Ovary (tissue), 3 donors: ENCODE results near the gene LRRIQ4.

ENCODE experiments used
- CTCF ChIP-seq, 3 donors: fragments of 450-650 bp in 2 of 3; fragments of 200-600 bp in 1 of 3; IDR thresholded peaks; one replicate each; pipeline versions ENCODE4 v1.5.1 to v1.8.0; 2016 to 2022; ENCODE audit warnings: antibody characterized with exemption in 3 of 3, mild to moderate bottlenecking in 1 of 3
- POLR2A ChIP-seq: fragments of 450-650 bp; IDR thresholded peaks from one replicate; pipeline ENCODE4 v1.6.1; 2017; ENCODE audit warnings: antibody characterized with exemption, mild to moderate bottlenecking, moderate library complexity
- donor health status: DM: no; HTN: no; CAD: no.

DNA sequence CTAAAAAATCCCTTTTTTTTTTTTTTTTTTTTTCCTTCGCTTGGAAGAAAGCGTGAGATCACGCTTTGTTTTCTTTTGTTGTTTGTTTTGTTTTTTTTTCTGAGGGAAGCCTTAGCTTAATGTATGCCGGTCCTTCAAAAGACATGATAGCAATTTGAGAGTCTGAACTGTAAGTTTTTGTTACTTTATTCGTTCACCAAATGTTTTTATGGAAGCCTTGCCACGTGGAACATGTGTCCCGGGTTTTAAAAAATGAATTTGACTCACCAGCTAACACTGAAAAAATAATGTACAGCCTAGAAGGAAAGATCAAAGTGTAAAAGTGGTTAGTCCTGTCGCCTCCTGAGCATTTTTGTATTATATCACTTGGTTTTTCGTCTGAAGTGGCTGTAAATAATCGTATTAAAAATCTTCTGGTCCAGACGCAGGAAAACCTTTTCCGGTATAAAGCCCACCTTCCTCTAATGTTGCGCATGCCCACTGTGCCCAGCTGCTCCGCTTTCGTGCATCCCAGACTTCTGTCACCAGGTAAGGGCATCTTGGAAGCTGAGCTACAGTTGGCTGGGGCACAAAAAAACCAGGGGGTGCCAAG is 40.3 kb upstream of the LRRIQ4 start:
- TF ChIP-seq CTCF (IDR thresholded peaks at IDR 0.05) (no peak), POLR2A (no peak)
